H9 (cell line): ENCODE results near the gene TAF8. TPM values are rescaled to one million over a fixed set of nuclear protein-coding genes. Genes with fewer than 3 reads are reported as not detected.

Experiments
- DNase-seq: peaks from one replicate; pipeline ENCODE4 v3.0.0-alpha.2; 2017
- H2AFZ ChIP-seq: one replicate; pipeline ENCODE4 v1.6.1; 2013; ENCODE audit warnings: mild to moderate bottlenecking, low read length, control low read depth, moderate library complexity
- H2AK5ac ChIP-seq: 2 replicates; pipeline ENCODE4 v1.6.1; 2013; ENCODE audit warnings: low read length, control low read depth, mixed read lengths; ENCODE audit not compliant: insufficient read length
- H2BK120ac ChIP-seq: one replicate; pipeline ENCODE4 v1.6.1; 2013; ENCODE audit warnings: low read depth, mild to moderate bottlenecking, low read length, control low read depth, inconsistent platforms; ENCODE audit not compliant: poor library complexity, severe bottlenecking
- H2BK12ac ChIP-seq: 2 replicates; pipeline ENCODE4 v1.6.1; 2013; ENCODE audit warnings: low read length, control low read depth, mixed read lengths, low read depth; ENCODE audit not compliant: insufficient read length
- H2BK15ac ChIP-seq: 2 replicates; pipeline ENCODE4 v1.6.1; 2013; ENCODE audit warnings: low read depth, low read length, control low read depth
- H2BK20ac ChIP-seq: one replicate; pipeline ENCODE4 v1.6.1; 2013; ENCODE audit warnings: low read depth, mild to moderate bottlenecking, low read length, control low read depth, inconsistent platforms; ENCODE audit not compliant: poor library complexity, severe bottlenecking
- H2BK5ac ChIP-seq: 2 replicates; pipeline ENCODE4 v1.6.1; 2013; ENCODE audit warnings: low read length, control low read depth, mixed read lengths; ENCODE audit not compliant: insufficient read length
- H3K14ac ChIP-seq: 2 replicates; pipeline ENCODE4 v1.6.1; 2013; ENCODE audit warnings: low read length, control low read depth; ENCODE audit not compliant: insufficient read depth
- H3K18ac ChIP-seq: 2 replicates; pipeline ENCODE4 v1.6.1; 2013; ENCODE audit warnings: low read depth, mild to moderate bottlenecking, mixed read lengths, low read length, control low read depth; ENCODE audit not compliant: insufficient read length
- H3K23ac ChIP-seq: 2 replicates; pipeline ENCODE4 v1.6.1; 2013; ENCODE audit warnings: low read length, control low read depth, mixed read lengths, low read depth; ENCODE audit not compliant: insufficient read length
- H3K23me2 ChIP-seq: 2 replicates; pipeline ENCODE4 v1.6.1; 2013; ENCODE audit warnings: low read depth, mild to moderate bottlenecking, mixed read lengths, low read length, control low read depth; ENCODE audit not compliant: insufficient read length, poor library complexity, severe bottlenecking
- H3K27ac ChIP-seq: 2 replicates; pipeline ENCODE4 v1.5.1; 2013; ENCODE audit warnings: low read length, control low read depth, mixed read lengths, low read depth; ENCODE audit not compliant: insufficient read length
- H3K27me3 ChIP-seq: 2 replicates; pipeline ENCODE4 v1.6.1; 2013; ENCODE audit warnings: low read length, control low read depth, inconsistent platforms; ENCODE audit not compliant: insufficient read depth
- H3K4ac ChIP-seq: 2 replicates; pipeline ENCODE4 v1.6.1; 2013; ENCODE audit warnings: low read depth, mild to moderate bottlenecking, control low read depth, inconsistent platforms, low read length, moderate library complexity
- H3K4me1 ChIP-seq: 2 replicates; pipeline ENCODE4 v1.6.1; 2013; ENCODE audit warnings: low read length, control low read depth, inconsistent platforms; ENCODE audit not compliant: insufficient read depth
- H3K4me2 ChIP-seq: 2 replicates; pipeline ENCODE4 v1.6.1; 2013; ENCODE audit warnings: low read length, control low read depth, mixed read lengths; ENCODE audit not compliant: insufficient read length, insufficient read depth
- H3K56ac ChIP-seq: 2 replicates; pipeline ENCODE4 v1.6.1; 2013; ENCODE audit warnings: low read depth, mild to moderate bottlenecking, mixed read lengths, low read length, control low read depth; ENCODE audit not compliant: insufficient read length
- H3K79me1 ChIP-seq: 2 replicates; pipeline ENCODE4 v1.6.1; 2013; ENCODE audit warnings: low read depth, mild to moderate bottlenecking, moderate library complexity, low read length, control low read depth, inconsistent platforms; ENCODE audit not compliant: insufficient read depth, poor library complexity, severe bottlenecking
- H3K79me2 ChIP-seq: 2 replicates; pipeline ENCODE4 v1.6.1; 2013; ENCODE audit warnings: low read length, control low read depth, inconsistent platforms; ENCODE audit not compliant: insufficient read depth
- H3K9ac ChIP-seq: 2 replicates; pipeline ENCODE4 v1.6.1; 2013; ENCODE audit warnings: low read length, control low read depth, mixed read lengths; ENCODE audit not compliant: insufficient read length; ENCODE audit errors: extremely low read depth
- H3K9me3 ChIP-seq: one replicate; pipeline ENCODE4 v1.6.1; 2013; ENCODE audit warnings: low read depth, low read length, inconsistent platforms; ENCODE audit not compliant: control insufficient read depth
- H3T11ph ChIP-seq: one replicate; pipeline ENCODE4 v1.6.1; 2013; ENCODE audit warnings: mild to moderate bottlenecking, low read length, control low read depth, inconsistent platforms
- H4K20me1 ChIP-seq: one replicate; pipeline ENCODE4 v1.6.1; 2013; ENCODE audit not compliant: control insufficient read depth, insufficient read length, insufficient read depth
- H4K5ac ChIP-seq: 2 replicates; pipeline ENCODE4 v1.6.1; 2013; ENCODE audit warnings: low read depth, mild to moderate bottlenecking, mixed read lengths, low read length, control low read depth; ENCODE audit not compliant: insufficient read length
- H4K8ac ChIP-seq: replicated peaks from 2 replicates; pipeline ENCODE4 v1.6.1; 2013; ENCODE audit warnings: low read length, control low read depth, mixed read lengths, low read depth; ENCODE audit not compliant: insufficient read length
- H4K91ac ChIP-seq: 2 replicates; pipeline ENCODE4 v1.6.1; 2013; ENCODE audit warnings: low read depth, mild to moderate bottlenecking, moderate library complexity, mixed read lengths, low read length, control low read depth; ENCODE audit not compliant: insufficient read length
- H3K27ac Mint-ChIP-seq, 3 experiments: 2 replicates in 2 of 3; 3 replicates in 1 of 3; pipeline ENCODE4 v1.8.0; 2020 to 2021; ENCODE audit warnings: mixed read lengths in 3 of 3, mild to moderate bottlenecking in 1 of 3, moderate library complexity in 1 of 3
- H3K27me3 Mint-ChIP-seq: 2 replicates; pipeline ENCODE4 v1.8.0; 2021; ENCODE audit warnings: low read depth, mild to moderate bottlenecking, moderate library complexity, mixed read lengths
- H3K36me3 Mint-ChIP-seq, 3 experiments: 2 replicates in 2 of 3; 3 replicates in 1 of 3; pipeline ENCODE4 v1.8.0; 2020 to 2021; ENCODE audit warnings: low read depth in 3 of 3, mixed read lengths in 3 of 3; ENCODE audit not compliant: insufficient read depth in 1 of 3
- H3K4me1 Mint-ChIP-seq, 2 experiments: 2 replicates each; pipeline ENCODE4 v1.8.0; 2020; ENCODE audit warnings: mixed read lengths in 2 of 2
- H3K4me3 Mint-ChIP-seq, 2 experiments: 2 replicates in 1 of 2; 3 replicates in 1 of 2; pipeline ENCODE4 v1.8.0; 2020 to 2021; ENCODE audit warnings: mild to moderate bottlenecking in 2 of 2, mixed read lengths in 2 of 2, moderate library complexity in 1 of 2
- H3K9me3 Mint-ChIP-seq, 2 experiments: 2 replicates in 1 of 2; 3 replicates in 1 of 2; pipeline ENCODE4 v1.8.0; 2020; ENCODE audit warnings: mild to moderate bottlenecking in 2 of 2, mixed read lengths in 2 of 2, moderate library complexity in 1 of 2
- CTCF ChIP-seq: fragments of 200-600 bp; sonication (generic); conservative IDR thresholded peaks from 3 replicates; pipeline ENCODE4 v1.8.0; 2021; ENCODE audit warnings: antibody characterized with exemption, mild to moderate bottlenecking
- WGBS: extraction: QIAGEN DNeasy Blood & Tissue Kit; methylation state at CpG from one replicate; pipeline ENCODE4 v1.1.7; 2013; ENCODE audit warnings: missing lambda C conversion rate, low lambda C conversion rate, mixed read lengths; ENCODE audit not compliant: insufficient read length; ENCODE audit errors: extremely low coverage; 5-methylcytosine and 5-hydroxymethylcytosine counted together
- total RNA-seq: library from RNA; stranded (reverse); gene quantifications from 2 replicates; pipeline ENCODE4 v1.2.1, GENCODE V29; 2021

TAF8 gene
- total RNA-seq, 1 experiment from 2014 or later = 30.4 TPM

GRCh38 chr6:42010909-42011308 lies 39.4 kb upstream of the TAF8 start:
- no peak overlapping the region for H3K9ac ChIP-seq
- no peak overlapping the region for H3K18ac ChIP-seq
- H3K56ac ChIP-seq = no peak overlapping the region
- no peaks in the 10 kb centered on the region for H3K79me1 ChIP-seq
- no peak overlapping the region for H2BK120ac ChIP-seq
- H3K79me2 ChIP-seq = no peaks in the 10 kb centered on the region
- no peak overlapping the region for H3K4ac ChIP-seq
- no peaks in the 10 kb centered on the region for H3K23me2 ChIP-seq
- no CpG with 5 or more reads among the region's 1 CpG for WGBS
- no peak overlapping the region for H2AFZ ChIP-seq
- no peak overlapping the region for H2BK15ac ChIP-seq
- peaks cover 4% of the 10 kb centered on the region; the same call in 1 of the 2 replicates for H3K27me3 Mint-ChIP-seq
- H3K9me3 ChIP-seq = no peaks in the 10 kb centered on the region
- H4K91ac ChIP-seq = no peak overlapping the region
- peaks cover 7% of the 10 kb centered on the region; the same call in 1 of the 2 replicates for H3K4me1 ChIP-seq
- no peak overlapping the region for H4K8ac ChIP-seq
- TF ChIP-seq CTCF = no peak
- no peak overlapping the region for H3K23ac ChIP-seq
- H3K27ac Mint-ChIP-seq = no peak overlapping the region
- H3K4me1 Mint-ChIP-seq = peaks cover 16 to 20% of the 10 kb centered on the region in 2 experiments
- H3K36me3 Mint-ChIP-seq = no peaks in the 10 kb centered on the region
- no peak overlapping the region for H4K5ac ChIP-seq
- H3K4me3 Mint-ChIP-seq = no peak overlapping the region
- no peak overlapping the region for H3K4me2 ChIP-seq
- no peak overlapping the region for H3T11ph ChIP-seq
- H2AK5ac ChIP-seq = no peak overlapping the region
- H2BK5ac ChIP-seq = no peak overlapping the region
- no peak overlapping the region for H3K14ac ChIP-seq
- no peak for DNase-seq
- H3K27me3 ChIP-seq = no peaks in the 10 kb centered on the region
- H3K27ac ChIP-seq = no peak overlapping the region
- H2BK20ac ChIP-seq = no peak overlapping the region
- H4K20me1 ChIP-seq = no peaks in the 10 kb centered on the region
- H3K9me3 Mint-ChIP-seq = no peaks in the 10 kb centered on the region
- H2BK12ac ChIP-seq = no peak overlapping the region
